ENCODE data around the gene FBXO48.

Gene FBXO48

GRCh38 chr2:68415521-68415920 is 51.6 kb downstream of the FBXO48 start:
- DNase-seq (ENCODE audit: low spot score in 2 of 2) = no peak
- Mint-ChIP-seq H3K4me1 (peaks cover 66% of the 10 kb centered on the region), H3K36me3 (no peaks in the 10 kb centered on the region), H3K4me3 (no peak overlapping the region), H3K27ac (no peak overlapping the region), H3K9me3 (no peaks in the 10 kb centered on the region)
- no peak for ATAC-seq

DNA sequence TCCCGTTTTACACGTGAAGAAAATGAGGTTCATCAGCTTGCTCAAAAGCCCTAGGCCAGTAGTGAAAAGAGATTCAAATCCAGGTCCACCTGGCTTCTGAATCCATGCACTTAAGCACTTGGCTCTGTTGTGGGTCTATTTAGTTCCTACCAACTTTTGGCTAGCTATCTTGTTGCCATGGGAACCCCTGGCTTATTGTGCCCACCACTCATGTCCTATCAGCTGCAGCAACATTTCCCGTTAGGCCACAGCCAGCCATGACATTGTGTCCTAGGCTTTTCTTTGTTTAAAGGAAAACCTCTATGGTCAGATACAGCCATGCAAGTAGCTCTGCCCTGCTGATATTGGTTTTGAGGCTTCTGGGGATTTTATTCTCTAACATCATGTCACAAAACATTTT is 52.2 kb downstream of the FBXO48 start:
- no peak overlapping the region for H3K27ac Mint-ChIP-seq
- H3K9me3 Mint-ChIP-seq = no peaks in the 10 kb centered on the region
- H3K4me1 Mint-ChIP-seq = peaks cover 72% of the 10 kb centered on the region
- ATAC-seq = no peak
- no peak overlapping the region for H3K4me3 Mint-ChIP-seq
- DNase-seq (ENCODE audit: low spot score in 2 of 2) = no peak
- no peaks in the 10 kb centered on the region for H3K36me3 Mint-ChIP-seq

- H3K4me1 Mint-ChIP-seq = peaks cover 71% of the 10 kb centered on the region
- no peak overlapping the region for H3K27ac Mint-ChIP-seq
- H3K36me3 Mint-ChIP-seq = no peaks in the 10 kb centered on the region
- no peak overlapping the region for H3K4me3 Mint-ChIP-seq
- DNase-seq (ENCODE audit: low spot score in 2 of 2) (no peak), ATAC-seq (no peak)
- H3K9me3 Mint-ChIP-seq = no peaks in the 10 kb centered on the region
These were observed 52.6 kb downstream of the FBXO48 start for GRCh38 chr2:68414452-68414851.

DNA sequence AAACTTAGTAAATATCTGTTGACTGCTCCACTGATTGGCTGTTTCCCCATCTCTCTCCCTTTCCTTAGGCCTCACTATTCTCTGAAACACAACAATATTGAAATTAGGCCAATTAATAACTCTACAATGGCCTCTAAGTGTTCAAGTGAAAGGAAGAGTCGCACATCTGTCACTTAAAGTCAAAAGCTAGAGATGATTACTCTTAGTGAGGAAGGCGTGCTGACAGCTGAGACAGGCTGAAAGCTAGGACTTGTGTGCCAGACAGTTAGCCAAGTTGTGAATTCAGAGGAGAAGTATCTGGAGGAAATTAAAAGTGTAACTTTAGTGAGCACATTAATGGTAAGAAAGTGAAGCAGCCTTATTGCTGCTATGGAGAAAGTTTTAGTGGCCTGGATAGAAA is 53.6 kb downstream of the FBXO48 start:
- no peaks in the 10 kb centered on the region for H3K9me3 Mint-ChIP-seq
- no peaks in the 10 kb centered on the region for H3K36me3 Mint-ChIP-seq
- peaks cover 61% of the 10 kb centered on the region for H3K4me1 Mint-ChIP-seq

GRCh38 chr2:68412127-68412819 is 54.8 kb downstream of the FBXO48 start:
- Mint-ChIP-seq H3K9me3 (peaks cover 4% of the 10 kb centered on the region), H3K27ac (peak overlapping the region; percentile 69), H3K4me3 (peak overlapping the region; percentile 29), H3K4me1 (peaks cover 54% of the 10 kb centered on the region), H3K36me3 (no peaks in the 10 kb centered on the region)
- ATAC-seq (no peak), DNase-seq (ENCODE audit: low spot score in 2 of 2) (no peak)

More for the DNA sequence above, 53.6 kb downstream of the FBXO48 start:
- no peak for DNase-seq (ENCODE audit: low spot score in 2 of 2)
- H3K4me3 Mint-ChIP-seq = no peak overlapping the region
- no peak overlapping the region for H3K27ac Mint-ChIP-seq
- ATAC-seq = no peak

- Mint-ChIP-seq H3K27ac (peak overlapping the region; percentile 69), H3K4me3 (peak overlapping the region; percentile 29), H3K9me3 (peaks cover 8% of the 10 kb centered on the region), H3K36me3 (no peaks in the 10 kb centered on the region), H3K4me1 (peaks cover 54% of the 10 kb centered on the region)
- ATAC-seq (peak; percentile 51), DNase-seq (ENCODE audit: low spot score in 2 of 2) (no peak)
These were observed 55.5 kb downstream of the FBXO48 start for GRCh38 chr2:68411397-68412126.
